HEK293 (cell line): ENCODE results near the gene SETD3.
A peak's percentile ranks its signal among the peaks of the same experiment; 100 is the strongest.

ENCODE experiments used
- CTCF ChIA-PET: fragments of 350-600 bp; formaldehyde crosslinking; extraction: SDS; loops from one replicate; lab custom pipeline; 2021; ENCODE audit warnings: antibody characterized with exemption; lab: Yijun Ruan, JAX
- POLR2A ChIA-PET: fragments of 300-600 bp; formaldehyde crosslinking; extraction: SDS; loops from one replicate; lab custom pipeline; 2020; ENCODE audit warnings: antibody characterized with exemption, inconsistent platforms; lab: Yijun Ruan, JAX
- H3K27ac ChIP-seq: fragments of 200-500 bp; sonication (Bioruptor generic); 2 replicates; pipeline ENCODE4 v1.5.1; 2014; ENCODE audit warnings: low read depth, low read length, control low read depth, inconsistent platforms; ENCODE audit errors: extremely low read depth
- H3K36me3 ChIP-seq, 2 experiments: fragments of 200-500 bp in 1 of 2; sonication (Bioruptor generic) in 1 of 2; 1 replicate in 1 of 2; 2 replicates in 1 of 2; pipeline ENCODE4 v1.5.1; 2014 to 2017; ENCODE audit warnings: inconsistent platforms in 2 of 2, low read length in 2 of 2; ENCODE audit not compliant: control insufficient read depth in 2 of 2, insufficient read depth in 1 of 2
- H3K4me1 ChIP-seq: fragments of 200-500 bp; sonication (Bioruptor generic); 2 replicates; pipeline ENCODE4 v1.5.1; 2014; ENCODE audit warnings: mild to moderate bottlenecking, low read length, inconsistent platforms; ENCODE audit not compliant: control insufficient read depth, insufficient read depth
- H3K4me3 ChIP-seq: 2 replicates; pipeline ENCODE4 v1.5.1; 2011; ENCODE audit warnings: low read depth, mild to moderate bottlenecking, control low read depth, low read length, moderate library complexity
- H3K9me3 ChIP-seq: fragments of 200-500 bp; sonication (Bioruptor generic); 2 replicates; pipeline ENCODE4 v1.5.1; 2014; ENCODE audit warnings: low read depth, low read length, inconsistent platforms; ENCODE audit not compliant: control insufficient read depth, insufficient read depth
- EGR2 ChIP-seq: fragments of 450-650 bp; formaldehyde crosslinking; IDR thresholded peaks from 2 replicates; pipeline ENCODE4 v1.5.1; 2016; ENCODE audit warnings: low read depth, missing biosample characterization, missing genetic modification characterization
- GLIS2 ChIP-seq: fragments of 450-650 bp; formaldehyde crosslinking; IDR thresholded peaks from 2 replicates; pipeline ENCODE4 v1.5.1; 2016; ENCODE audit warnings: missing biosample characterization, missing genetic modification characterization
- IKZF3 ChIP-seq: fragments of 450-650 bp; IDR thresholded peaks from 2 replicates; pipeline ENCODE4 v1.5.0; 2018; ENCODE audit warnings: missing biosample characterization, mild to moderate bottlenecking, missing genetic modification characterization, moderate library complexity
- PRDM6 ChIP-seq: fragments of 450-650 bp; formaldehyde crosslinking; IDR thresholded peaks from 2 replicates; pipeline ENCODE4 v1.5.1; 2017; ENCODE audit warnings: missing biosample characterization, missing genetic modification characterization
- SALL2 ChIP-seq: fragments of 450-650 bp; formaldehyde crosslinking; IDR thresholded peaks from 2 replicates; pipeline ENCODE4 v1.5.0; 2017; ENCODE audit warnings: missing biosample characterization, mild to moderate bottlenecking, missing genetic modification characterization, borderline replicate concordance
- ZBTB44 ChIP-seq: fragments of 450-650 bp; IDR thresholded peaks from 2 replicates; pipeline ENCODE4 v1.5.1; 2018; ENCODE audit warnings: missing biosample characterization, mild to moderate bottlenecking, missing genetic modification characterization
- ZBTB8A ChIP-seq: fragments of 450-650 bp; formaldehyde crosslinking; IDR thresholded peaks from 2 replicates; pipeline ENCODE4 v1.5.1; 2016; ENCODE audit warnings: missing biosample characterization, missing genetic modification characterization
- ZEB2 ChIP-seq: fragments of 450-650 bp; formaldehyde crosslinking; IDR thresholded peaks from 2 replicates; pipeline ENCODE4 v1.5.1; 2016; ENCODE audit warnings: missing biosample characterization, missing genetic modification characterization
- ZFHX2 ChIP-seq: fragments of 450-650 bp; formaldehyde crosslinking; conservative IDR thresholded peaks from 2 replicates; pipeline ENCODE4 v1.5.1; 2016; ENCODE audit warnings: missing biosample characterization, missing genetic modification characterization
- ZNF214 ChIP-seq: fragments of 450-650 bp; formaldehyde crosslinking; IDR thresholded peaks from 2 replicates; pipeline ENCODE4 v1.5.1; 2017; ENCODE audit warnings: missing biosample characterization, mild to moderate bottlenecking, missing genetic modification characterization, borderline replicate concordance
- ZNF280D ChIP-seq: fragments of 450-650 bp; formaldehyde crosslinking; IDR thresholded peaks from 2 replicates; pipeline ENCODE4 v1.5.1; 2016; ENCODE audit warnings: missing biosample characterization, missing genetic modification characterization
- ZNF324 ChIP-seq: fragments of 450-650 bp; formaldehyde crosslinking; IDR thresholded peaks from 2 replicates; pipeline ENCODE4 v1.5.1; 2016; ENCODE audit warnings: missing biosample characterization, missing genetic modification characterization
- ZNF366 ChIP-seq: fragments of 450-650 bp; formaldehyde crosslinking; conservative IDR thresholded peaks from 2 replicates; pipeline ENCODE4 v1.5.1; 2016; ENCODE audit warnings: missing biosample characterization, missing genetic modification characterization
- ZNF510 ChIP-seq: fragments of 450-650 bp; formaldehyde crosslinking; IDR thresholded peaks from 2 replicates; pipeline ENCODE4 v1.5.1; 2018; ENCODE audit warnings: mild to moderate bottlenecking, missing genetic modification characterization, missing biosample characterization; ENCODE audit not compliant: insufficient replicate concordance
- ZNF514 ChIP-seq: fragments of 450-650 bp; formaldehyde crosslinking; IDR thresholded peaks from 2 replicates; pipeline ENCODE4 v1.5.1; 2016; ENCODE audit warnings: missing biosample characterization, missing genetic modification characterization
- ZNF548 ChIP-seq: fragments of 450-650 bp; formaldehyde crosslinking; IDR thresholded peaks from 2 replicates; pipeline ENCODE4 v1.5.1; 2016; ENCODE audit warnings: missing biosample characterization, missing genetic modification characterization
- ZNF600 ChIP-seq: fragments of 450-650 bp; formaldehyde crosslinking; IDR thresholded peaks from 2 replicates; pipeline ENCODE4 v1.5.1; 2016; ENCODE audit warnings: missing biosample characterization, missing genetic modification characterization
- ZNF654 ChIP-seq: fragments of 450-650 bp; formaldehyde crosslinking; IDR thresholded peaks from 2 replicates; pipeline ENCODE4 v1.5.1; 2016; ENCODE audit warnings: low read depth, missing biosample characterization, missing genetic modification characterization
- ZNF670 ChIP-seq: fragments of 450-650 bp; formaldehyde crosslinking; IDR thresholded peaks from 2 replicates; pipeline ENCODE4 v1.5.1; 2016; ENCODE audit warnings: missing biosample characterization, missing genetic modification characterization, low read depth
- ZSCAN18 ChIP-seq: fragments of 450-650 bp; formaldehyde crosslinking; IDR thresholded peaks from 2 replicates; pipeline ENCODE4 v1.5.1; 2016; ENCODE audit warnings: missing biosample characterization, missing genetic modification characterization

SETD3 gene

GRCh38 chr14:99522457-99522891 lies 41.8 kb upstream of the SETD3 start (continued):
- no peak for TF ChIP-seq ZNF654

- no peak overlapping the region for H3K4me3 ChIP-seq
- no peaks in the 10 kb centered on the region for H3K9me3 ChIP-seq
- H3K36me3 ChIP-seq: peaks cover 0 to 5% of the 10 kb centered on the region in 2 experiments; a peak in 1 of 3 replicates
- no peak for TF ChIP-seq ZNF214 (tag by site-specific recombination)
- no peak for TF ChIP-seq ZNF670 (tag by site-specific recombination)
- TF ChIP-seq ZNF324: no peak
- no peak for TF ChIP-seq ZEB2
- TF ChIP-seq ZNF654: no peak
- TF ChIP-seq ZBTB44 (tag by site-specific recombination): no peak
- TF ChIP-seq, all 188 proteins: peak for 0
- POLR2A ChIA-PET: no interaction called here
- H3K4me1 ChIP-seq: peaks cover 25% of the 10 kb centered on the region
- no peak overlapping the region; the same call in 1 of the 2 replicates for H3K27ac ChIP-seq
- CTCF ChIA-PET: interaction anchor here (0.9 to 1.2 kb wide), 3 partner anchors 84 to 364 kb away, joined by 3 to 9 read pairs (median 5); no protein-coding TSS in a partner anchor
Measured at GRCh38 chr14:99522025-99522401, 41.4 kb upstream of the SETD3 start.

GRCh38 chr14:99521176-99522024 lies 40.7 kb upstream of the SETD3 start:
- peaks cover 25% of the 10 kb centered on the region for H3K4me1 ChIP-seq
- no peaks in the 10 kb centered on the region for H3K9me3 ChIP-seq
- peak; percentile 66 for TF ChIP-seq EGR2 (tag by site-specific recombination)
- peak; percentile 57 for TF ChIP-seq ZNF600 (tag by site-specific recombination)
- TF ChIP-seq ZFHX2 (tag by site-specific recombination): peak; percentile 55
- no peak for TF ChIP-seq ZNF366 (tag by site-specific recombination)
- peak; percentile 54 for TF ChIP-seq GLIS2
- TF ChIP-seq, all 188 proteins: peak for 4
- Histone ChIP-seq H3K27ac (no peak overlapping the region), H3K4me3 (no peak overlapping the region), H3K36me3 (peaks cover 0 to 5% of the 10 kb centered on the region in 2 experiments; a peak in 1 of 3 replicates)
- ChIA-PET POLR2A (no interaction called here), CTCF (interaction anchor here (0.8 to 1.1 kb wide), 4 partner anchors 107 to 364 kb away, joined by 4 to 9 read pairs (median 5); no protein-coding TSS in a partner anchor)

GRCh38 chr14:99520571-99521081 lies 40.0 kb upstream of the SETD3 start:
- H3K4me3 ChIP-seq: no peak overlapping the region
- H3K9me3 ChIP-seq: no peaks in the 10 kb centered on the region
- peaks cover 25% of the 10 kb centered on the region for H3K4me1 ChIP-seq
- CTCF ChIA-PET: interaction anchor here (0.8 to 1.1 kb wide), 2 partner anchors 108 to 167 kb away, joined by 4 to 5 read pairs; no protein-coding TSS in a partner anchor
- POLR2A ChIA-PET: no interaction called here
- H3K27ac ChIP-seq: no peak overlapping the region
- H3K36me3 ChIP-seq: peaks cover 0 to 5% of the 10 kb centered on the region in 2 experiments; a peak in 1 of 3 replicates
- no peak for TF ChIP-seq ZSCAN18 (tag by site-specific recombination)
- no peak for TF ChIP-seq ZNF514 (tag by site-specific recombination)
- TF ChIP-seq ZBTB8A (tag by site-specific recombination): no peak
- no peak for TF ChIP-seq SALL2 (tag by site-specific recombination)
- no peak for TF ChIP-seq ZNF280D (tag by site-specific recombination)
- no peak for TF ChIP-seq ZNF548 (tag by site-specific recombination)
- TF ChIP-seq IKZF3 (tag by site-specific recombination): peak; percentile 33; the same call in 1 of the 2 replicates
- no peak for TF ChIP-seq ZNF510
- TF ChIP-seq PRDM6 (tag by site-specific recombination): no peak
